HG03520 (cell line): ENCODE measurements around the gene KIN.
"Not testable (repeated sequence)": the region's sequence is repeated elsewhere in the genome, so short reads cannot be mapped to it uniquely, and the experiment has no call there.

Experiments used
- ATAC-seq: cut with Tn5 transposase; IDR thresholded peaks from one replicate; pipeline ENCODE4 v1.9.1; 2021; ENCODE audit warnings: mild to moderate bottlenecking, moderate library complexity; ENCODE audit not compliant: unreplicated experiment

KIN gene

GRCh38 chr10:7738536-7739407 lies 49.0 kb downstream of the KIN start:
- no peak for ATAC-seq

GRCh38 chr10:7734821-7735220 lies 53.0 kb downstream of the KIN start:
- ATAC-seq = no peak

- no peak for ATAC-seq
Measured at GRCh38 chr10:7722927-7723529, 64.8 kb downstream of the KIN start.

- ATAC-seq = no peak
Measured at GRCh38 chr10:7720478-7720877, 67.3 kb downstream of the KIN start.

- ATAC-seq = no peak
Measured at GRCh38 chr10:7718685-7719084, 69.1 kb downstream of the KIN start.

- ATAC-seq = no peak
Measured at GRCh38 chr10:7717767-7718166, 70.0 kb downstream of the KIN start.

GRCh38 chr10:7715515-7715914 lies 72.3 kb downstream of the KIN start:
- ATAC-seq = no peak

GRCh38 chr10:7711075-7711474 lies 76.7 kb downstream of the KIN start:
- not testable (repeated sequence) for ATAC-seq

GRCh38 chr10:7710446-7710845 lies 77.3 kb downstream of the KIN start:
- ATAC-seq = no peak

GRCh38 chr10:7708832-7709231 lies 79.0 kb downstream of the KIN start:
- ATAC-seq = no peak

- no peak for ATAC-seq
Measured at GRCh38 chr10:7707858-7708622, 79.8 kb downstream of the KIN start.

GRCh38 chr10:7707102-7707501 lies 80.7 kb downstream of the KIN start:
- no peak for ATAC-seq

- ATAC-seq = no peak
Measured at GRCh38 chr10:7706534-7707073, 81.2 kb downstream of the KIN start.

- ATAC-seq = no peak
Measured at GRCh38 chr10:7705341-7705740, 82.5 kb downstream of the KIN start.

GRCh38 chr10:7704071-7705016 lies 83.4 kb downstream of the KIN start:
- no peak for ATAC-seq

GRCh38 chr10:7703140-7703539 lies 84.7 kb downstream of the KIN start, which contains the start of gene ITIH2:
Gene ITIH2, plus strand, starts transcription at chr10:7703316. Its CDS starts 119 bp downstream, at chr10:7703435.
- ATAC-seq = no peak

GRCh38 chr10:7702288-7702812 lies 85.4 kb downstream of the KIN start:
- no peak for ATAC-seq

- no peak for ATAC-seq
Measured at GRCh38 chr10:7701158-7701742, 86.5 kb downstream of the KIN start.
